NCI-H226 (cell line): Measurements from ENCODE around the gene RAB3IL1.

ENCODE experiments used
- DNase-seq: peaks from one replicate; pipeline ENCODE4 v3.0.0-alpha.2; 2015

Gene RAB3IL1

DNA sequence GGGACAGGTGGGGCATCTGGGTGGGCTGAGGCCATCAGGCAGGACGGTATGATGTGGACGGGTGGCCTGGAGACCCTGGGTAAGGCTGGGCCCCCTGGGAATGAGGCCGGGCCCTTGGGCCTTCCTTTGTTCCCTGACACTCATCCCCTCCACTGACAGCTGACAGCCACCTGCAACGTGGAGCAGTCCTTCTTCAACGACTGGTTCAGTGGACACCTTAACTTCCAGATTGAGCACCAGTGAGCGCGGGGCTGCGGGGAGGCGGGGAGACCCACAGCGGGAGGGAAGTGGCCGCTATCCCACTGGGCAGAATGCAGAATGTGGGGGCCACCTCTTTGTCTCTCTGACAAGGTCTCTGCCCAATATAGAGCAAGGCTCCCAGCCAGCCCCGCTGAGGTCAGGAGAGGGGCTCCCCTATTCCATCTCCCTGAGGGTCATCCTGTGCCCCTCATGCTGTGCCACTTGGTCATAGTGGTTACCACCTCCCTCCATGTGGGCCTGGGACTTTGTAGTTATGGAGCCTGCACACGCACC, 53.8 kb downstream of the RAB3IL1 start:
- DNase-seq: no peak

DNA sequence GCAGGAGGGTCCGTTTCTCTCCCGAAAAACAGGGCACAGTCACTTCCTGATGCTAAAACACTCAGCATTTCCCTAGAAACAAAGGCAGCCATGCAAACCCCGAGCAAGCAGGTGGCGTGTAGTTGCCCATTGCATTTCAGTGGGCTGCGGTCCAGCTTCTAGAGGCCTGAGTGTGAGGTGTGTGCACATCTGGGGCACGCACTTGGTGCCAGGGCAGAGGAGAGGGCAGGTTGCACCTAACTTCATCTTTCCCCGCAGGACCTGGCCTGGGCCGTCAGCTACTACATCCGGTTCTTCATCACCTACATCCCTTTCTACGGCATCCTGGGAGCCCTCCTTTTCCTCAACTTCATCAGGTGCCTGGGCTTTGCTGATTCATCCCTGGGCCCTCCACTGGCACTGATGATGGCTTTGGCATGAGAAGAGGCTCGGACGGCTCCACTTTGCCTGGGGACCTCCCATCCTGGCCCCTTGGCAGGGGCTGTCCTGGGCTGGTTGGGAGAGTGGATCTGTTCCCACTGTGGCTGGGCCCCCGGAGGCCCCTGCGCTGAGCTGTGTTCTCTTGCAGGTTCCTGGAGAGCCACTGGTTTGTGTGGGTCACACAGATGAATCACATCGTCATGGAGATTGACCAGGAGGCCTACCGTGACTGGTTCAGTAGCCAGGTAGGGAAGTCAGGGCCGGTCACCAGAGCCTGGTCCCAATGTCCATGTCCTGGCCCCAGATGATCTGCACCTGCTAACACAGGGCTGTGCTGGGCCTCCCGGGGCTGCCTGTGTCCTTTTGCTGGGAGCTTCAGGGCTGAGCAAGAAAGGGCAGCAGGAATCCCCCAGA, 54.4 kb downstream of the RAB3IL1 start:
- no peak for DNase-seq

DNA sequence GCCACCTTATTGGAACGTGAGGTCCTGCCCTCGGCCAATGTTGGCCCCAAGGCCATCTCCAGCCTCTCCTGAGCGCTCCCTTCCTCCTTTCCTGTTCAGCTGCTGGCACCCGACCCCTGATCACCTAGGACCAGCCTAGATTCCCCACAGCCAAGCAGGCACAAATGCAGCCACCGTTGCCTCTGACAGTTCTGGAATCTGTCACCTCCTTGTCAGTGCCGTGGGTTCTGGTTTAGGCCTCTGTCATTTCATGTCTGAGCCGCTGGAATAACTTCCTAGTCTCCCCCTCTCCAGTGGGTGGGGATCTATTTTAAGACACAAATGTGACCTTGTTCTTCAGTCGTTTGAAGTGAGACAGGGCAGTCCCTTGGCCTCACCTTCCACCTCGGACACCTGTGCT, 55.7 kb downstream of the RAB3IL1 start:
- DNase-seq: no peak

DNA sequence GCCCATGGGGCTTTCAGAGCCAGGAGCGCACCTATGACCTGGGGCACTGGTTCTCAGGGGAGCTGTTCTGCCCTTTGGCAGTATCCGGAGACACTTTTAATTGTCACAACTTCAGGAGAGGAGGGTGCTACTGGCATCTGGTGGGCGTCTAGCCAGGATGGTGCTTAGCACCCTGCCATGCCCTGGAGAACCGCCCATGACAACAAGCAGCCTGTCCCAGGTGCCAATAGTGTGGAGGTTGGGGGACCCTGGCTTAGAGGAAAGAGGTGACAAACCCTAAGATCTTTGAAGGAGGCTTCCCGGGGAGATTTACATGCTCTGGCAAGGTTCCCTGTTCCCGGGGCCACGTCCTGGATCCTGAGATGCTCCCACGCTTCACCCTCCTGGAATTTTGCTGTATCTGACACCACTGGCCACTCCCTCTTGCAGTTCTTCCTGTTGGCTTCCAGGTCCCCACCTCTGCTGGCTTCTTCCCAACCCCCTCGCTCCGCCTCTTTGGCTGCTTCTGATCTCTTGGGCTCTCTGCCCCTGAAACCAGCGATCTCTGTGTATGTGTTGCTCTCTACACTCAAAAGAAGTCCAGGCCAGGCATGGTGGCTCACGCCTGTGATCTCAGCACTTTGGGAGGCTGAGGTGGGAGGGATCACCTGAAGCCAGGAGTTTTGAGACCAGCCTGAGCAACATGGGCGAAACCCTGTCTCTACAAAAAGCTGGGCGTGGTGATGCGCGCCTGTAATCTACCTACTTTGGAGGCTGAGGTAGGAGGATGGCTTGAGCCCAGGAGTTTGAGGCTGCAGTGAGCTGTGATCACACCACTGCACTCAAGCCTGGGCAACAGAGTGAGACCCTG, 57.1 kb downstream of the RAB3IL1 start:
- DNase-seq: peak; percentile 86

DNA sequence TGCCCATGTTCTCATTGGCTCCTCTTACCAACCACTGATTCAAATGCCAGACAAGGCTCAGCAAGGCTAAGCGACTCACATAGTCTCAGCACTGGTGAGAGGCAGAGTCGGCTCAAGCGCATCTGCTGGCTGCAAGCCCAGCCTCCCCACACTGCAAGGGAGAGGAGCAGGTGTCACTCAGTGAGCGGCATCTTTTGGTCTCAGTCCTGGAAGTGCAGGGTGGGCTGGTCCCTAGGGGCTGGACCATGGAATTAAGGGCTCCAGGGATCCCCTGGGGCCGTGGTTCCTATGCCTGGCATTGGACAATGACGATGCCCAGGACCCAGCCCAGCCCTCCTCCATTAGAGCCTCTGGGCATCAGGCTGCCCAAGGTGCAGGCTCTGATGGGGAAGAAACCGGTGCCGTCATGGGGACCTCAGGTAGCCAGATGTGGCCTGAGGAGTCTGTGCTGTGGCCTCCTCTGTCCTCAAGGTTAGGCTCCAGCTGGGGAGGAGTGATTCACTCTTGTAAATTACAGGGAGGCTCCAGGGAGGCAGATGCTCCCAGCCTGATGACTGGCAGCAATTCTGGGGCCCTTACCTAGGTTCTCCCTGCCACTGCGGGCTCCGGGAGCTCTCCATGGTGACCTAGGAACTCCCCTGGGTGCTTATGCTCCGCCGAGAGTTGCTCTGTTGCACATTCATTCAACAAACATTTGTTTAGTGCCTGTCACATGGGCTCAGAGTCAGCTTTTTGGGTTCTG, 61.3 kb downstream of the RAB3IL1 start:
- no peak for DNase-seq

DNA sequence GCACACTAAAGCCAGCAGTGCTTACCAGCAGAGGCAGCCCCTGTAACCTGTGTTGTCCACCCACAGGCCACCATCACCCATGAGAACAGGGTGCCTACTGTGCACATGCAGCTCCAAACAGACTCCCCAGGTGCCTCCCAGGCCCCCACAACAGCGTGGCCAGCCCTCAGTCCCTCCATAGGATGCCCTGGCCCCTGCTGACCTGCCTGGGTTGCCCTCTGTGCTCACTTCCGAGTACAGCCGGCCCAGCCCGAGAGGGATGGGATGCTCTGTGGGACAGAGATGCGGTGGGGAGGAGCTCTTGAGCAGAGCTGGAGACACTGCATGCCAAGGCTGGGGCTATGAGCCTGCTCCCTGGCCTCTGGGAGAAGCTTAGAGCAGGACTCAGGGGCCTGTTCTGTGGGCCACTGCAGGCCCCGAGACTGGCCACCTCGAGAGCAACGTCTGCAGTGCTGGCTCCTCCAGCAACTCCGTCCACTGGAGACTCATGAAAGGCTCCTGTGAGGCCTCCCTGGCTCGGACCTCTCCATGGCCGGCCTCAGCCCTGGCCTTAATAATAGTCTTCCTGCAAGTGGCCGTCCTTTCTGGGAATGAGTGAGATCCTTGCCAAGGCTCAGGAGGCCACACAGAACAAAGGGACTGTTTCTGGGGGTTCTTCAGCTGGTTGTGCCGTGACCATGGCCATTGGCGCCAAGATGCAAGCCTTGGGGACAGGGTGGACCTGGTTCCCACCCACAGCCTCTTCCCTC, 62.2 kb downstream of the RAB3IL1 start:
- DNase-seq: no peak

DNA sequence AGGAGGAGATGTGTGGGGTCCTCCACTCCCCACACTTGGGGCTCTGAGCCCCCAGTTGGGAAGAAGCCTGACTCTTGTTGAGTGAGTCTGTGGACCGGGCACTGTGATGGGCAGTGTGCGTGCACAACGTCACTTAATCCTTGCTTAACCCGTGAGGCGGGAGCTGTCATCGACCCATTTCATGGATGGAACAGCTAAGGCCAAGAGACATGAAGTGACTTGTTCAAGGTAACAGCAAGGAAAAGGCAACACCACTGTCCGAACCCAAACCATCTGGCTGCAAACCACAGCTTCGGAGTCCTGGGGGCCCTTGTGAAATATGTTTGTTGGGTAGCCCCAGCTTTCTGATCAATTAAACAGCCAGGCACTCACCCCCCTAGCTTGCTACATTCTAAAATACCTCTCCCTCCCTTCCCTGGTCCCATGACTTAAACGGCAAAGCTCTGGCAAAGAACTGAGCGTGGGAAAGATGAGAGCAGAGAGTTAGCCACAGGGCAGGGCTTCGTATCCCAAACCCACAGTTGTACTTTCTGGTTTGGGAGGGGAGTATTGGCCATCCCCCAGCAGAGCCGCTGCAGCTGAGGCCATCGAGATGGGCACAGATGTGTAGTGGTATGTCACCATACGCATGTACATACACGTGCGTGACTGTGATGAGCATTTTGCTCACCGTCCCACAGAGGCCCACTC, 63.0 kb downstream of the RAB3IL1 start:
- DNase-seq: no peak

DNA sequence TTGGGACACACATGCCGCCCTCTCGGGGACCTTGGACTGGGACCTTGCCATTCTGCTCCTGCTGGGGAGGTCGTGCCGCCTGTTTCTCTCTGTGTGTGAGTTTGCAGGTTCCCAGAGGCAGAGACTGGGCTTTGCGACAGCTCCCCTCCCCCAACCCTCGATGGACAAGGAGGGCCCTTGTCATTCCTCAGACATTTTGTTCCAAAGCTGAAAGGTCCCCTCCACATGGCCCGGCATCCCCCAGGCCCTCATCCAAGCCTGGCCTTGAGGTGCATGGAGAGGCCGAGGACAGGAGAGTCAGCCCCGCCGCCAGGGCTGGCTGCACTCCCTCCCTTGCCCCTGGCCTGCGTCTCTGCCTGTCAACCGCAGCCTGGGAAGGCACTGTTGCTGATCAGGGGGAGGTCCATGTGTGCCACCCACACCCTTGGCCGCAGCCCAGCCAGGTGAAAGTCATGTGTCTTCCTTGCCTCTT, 63.6 kb downstream of the RAB3IL1 start:
- no peak for DNase-seq

DNA sequence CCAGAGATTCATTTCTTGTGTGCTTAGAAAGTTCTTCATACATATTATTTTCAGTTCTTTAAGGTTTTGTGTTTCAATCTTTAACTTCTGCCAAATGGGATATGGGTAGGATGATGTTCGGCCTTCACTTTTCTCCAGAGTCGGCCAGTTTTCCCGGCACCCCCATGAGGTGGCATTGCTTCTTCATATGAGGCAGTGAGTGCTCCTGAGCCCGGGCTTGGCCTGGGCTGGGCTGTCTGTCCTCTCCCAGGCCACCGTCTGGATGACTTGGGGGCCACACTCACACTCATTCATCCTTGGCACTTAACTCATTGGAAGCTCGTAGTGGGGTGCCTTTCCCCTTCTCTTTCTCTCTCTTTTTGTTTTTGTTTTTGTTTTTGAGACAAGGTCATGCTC, 65.5 kb downstream of the RAB3IL1 start:
- no peak for DNase-seq

DNA sequence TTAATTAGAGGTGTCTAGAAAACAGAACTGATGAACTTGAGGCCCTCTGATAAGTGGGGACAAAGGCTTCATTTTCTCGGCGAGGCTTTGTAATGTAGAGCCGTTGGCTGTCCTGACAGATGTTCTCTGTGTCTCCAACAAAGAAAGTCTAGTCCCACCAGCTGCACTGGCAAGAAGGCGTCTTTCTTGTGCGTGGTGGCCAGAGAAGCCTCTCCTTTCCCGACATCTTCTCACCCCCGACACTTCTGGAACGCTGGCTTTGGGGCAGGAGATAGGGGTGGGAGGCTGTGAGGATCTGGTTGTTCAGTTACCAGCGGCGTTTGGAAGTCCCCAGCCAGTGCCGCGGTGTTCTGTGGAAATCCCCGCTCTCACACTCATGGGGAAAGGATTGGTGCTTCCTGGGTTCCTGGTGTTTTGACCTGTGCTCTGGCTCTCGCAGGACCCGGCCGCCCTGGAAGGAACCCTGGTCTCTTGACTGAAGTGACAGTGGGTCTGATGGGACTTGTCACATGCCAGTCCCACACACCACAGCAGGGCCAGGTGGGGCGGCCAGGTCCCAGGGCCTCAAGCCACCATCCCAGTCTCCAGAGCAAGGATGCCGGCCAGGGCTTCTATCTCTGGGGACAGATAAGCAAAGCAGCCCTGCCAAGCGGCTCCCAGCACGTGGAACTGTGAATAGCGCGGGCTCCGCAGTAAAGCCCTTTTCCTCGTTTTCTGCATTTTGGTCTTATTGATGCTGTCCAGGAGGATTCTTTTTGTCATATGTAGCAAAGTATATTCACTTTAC, 66.1 kb downstream of the RAB3IL1 start:
- DNase-seq: no peak

DNA sequence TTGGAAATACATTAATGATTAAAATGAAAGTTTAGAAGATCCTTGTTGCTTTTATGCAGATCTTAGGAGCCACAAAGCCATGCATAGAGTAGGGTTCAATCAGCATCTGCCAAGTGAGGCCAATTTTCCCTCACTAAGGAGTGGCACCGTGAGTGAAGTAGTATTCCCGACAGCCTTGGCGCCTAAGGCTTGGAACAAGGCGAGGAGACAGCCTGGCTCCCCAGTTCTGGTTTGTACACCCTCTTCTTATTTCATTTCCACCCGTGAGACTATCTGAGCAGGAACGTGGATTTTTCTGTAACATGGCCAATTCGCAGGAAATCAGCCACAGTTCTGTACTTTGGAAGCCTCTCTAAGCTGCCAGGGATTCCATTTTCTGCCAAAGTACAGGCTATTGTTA, 66.7 kb downstream of the RAB3IL1 start:
- no peak for DNase-seq

DNA sequence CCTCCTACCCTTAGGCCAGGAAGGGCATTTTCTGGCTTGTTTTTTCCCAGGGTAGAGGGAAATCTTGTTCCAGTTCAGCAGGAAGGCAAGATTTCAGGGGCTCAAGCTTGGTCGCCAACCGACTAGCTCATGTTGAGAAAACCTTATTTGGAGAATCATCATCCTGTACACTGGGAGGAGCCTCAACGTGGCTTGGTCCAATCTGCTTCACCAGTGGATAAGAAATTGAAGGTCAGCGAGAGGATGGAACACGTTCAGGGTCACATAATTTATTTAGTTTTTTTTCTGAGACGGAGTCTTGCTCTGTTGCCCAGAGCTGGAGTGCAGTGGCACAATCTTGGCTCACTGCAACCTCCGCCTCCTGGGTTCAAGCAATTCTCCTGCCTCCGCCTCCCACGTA, 68.7 kb downstream of the RAB3IL1 start:
- no peak for DNase-seq

DNA sequence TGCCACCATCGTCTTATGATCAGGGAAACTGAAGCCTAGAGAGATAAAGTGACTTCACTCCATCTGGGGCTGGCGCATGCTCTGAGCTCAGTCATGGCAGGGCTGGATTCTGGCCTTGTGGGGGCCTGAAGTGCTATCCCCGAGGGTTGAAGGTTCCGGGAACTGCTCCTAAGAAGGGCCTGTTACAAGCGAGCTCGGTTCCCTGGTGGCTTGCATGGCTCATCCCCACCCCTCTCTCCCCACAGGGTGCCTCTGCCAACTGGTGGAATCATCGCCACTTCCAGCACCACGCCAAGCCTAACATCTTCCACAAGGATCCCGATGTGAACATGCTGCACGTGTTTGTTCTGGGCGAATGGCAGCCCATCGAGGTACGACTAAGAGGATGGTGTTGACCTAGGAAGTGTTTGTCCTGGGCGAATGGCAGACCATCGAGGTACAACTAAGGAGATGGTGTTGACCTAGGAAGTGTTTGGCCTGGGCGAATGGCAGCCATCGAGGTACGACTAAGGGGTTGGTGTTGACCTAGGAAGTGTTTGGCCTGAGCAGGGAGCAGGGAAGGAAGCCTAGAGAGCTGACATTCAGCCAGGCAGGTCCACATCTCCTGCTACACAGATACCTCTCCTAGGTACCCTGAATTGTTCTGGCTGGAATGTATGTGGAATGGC, 69.3 kb downstream of the RAB3IL1 start:
- DNase-seq: no peak
